K562 (cell line): ENCODE results near the gene RBMS1. TPM values are rescaled to one million over a fixed set of nuclear protein-coding genes. Genes with fewer than 3 reads are reported as not detected.

Source experiments
- ATAC-seq: fragments of 200-7000 bp; cut with Tn5 transposase; 3 replicates; pipeline ENCODE4 v1.9.1; 2020; ENCODE audit warnings: moderate library complexity
- BruUV-seq: library from RNA; stranded (reverse); fragments of 400-500 nt; replicated peaks from 2 replicates; lab custom pipeline; 2021; lab: Mats Ljungman, UMichigan
- CTCF ChIA-PET: fragments of 300-600 bp; formaldehyde crosslinking; extraction: SDS; loops from one replicate; lab custom pipeline; 2021; ENCODE audit warnings: low intra/inter-chr PET ratio; lab: Yijun Ruan, JAX
- POLR2A ChIA-PET: fragments of 300-600, 350-650 bp; sonication (Branson Sonifier 250); formaldehyde crosslinking; extraction: SDS; loops from one replicate; lab custom pipeline; 2021; ENCODE audit warnings: antibody characterized with exemption, inconsistent platforms; lab: Yijun Ruan, JAX
- DNase-seq, 4 experiments: peaks; one replicate each; pipeline versions ENCODE4 v3.0.0 to v3.0.0-alpha.2; 2011 to 2018; ENCODE audit warnings: low spot score in 3 of 4, mixed read lengths in 3 of 4; ENCODE audit errors: extremely low read depth in 1 of 4
- FAIRE-seq: peaks from 2 replicates; lab custom pipeline; 2011; peaks lifted over from hg19 to GRCh38; lab: Jason Lieb, UNC
- H2AFZ ChIP-seq: 2 replicates; pipeline ENCODE4 v1.6.0; 2011; ENCODE audit warnings: low read depth, low read length, control low read depth, inconsistent platforms
- H3K27ac ChIP-seq: fragments of 200-600 bp; 3 replicates; pipeline ENCODE4 v1.8.0; 2011; ENCODE audit warnings: low read depth, mild to moderate bottlenecking, control low read depth, inconsistent platforms, low read length, moderate library complexity, mixed read lengths; ENCODE audit errors: extremely low read depth
- H3K27me3 ChIP-seq, 2 experiments: fragments of 300-600 bp in 1 of 2; 2 replicates in 1 of 2; 3 replicates in 1 of 2; pipeline versions ENCODE4 v1.6.0 to v1.8.0; 2011; ENCODE audit warnings: inconsistent platforms in 2 of 2, low read length in 2 of 2, mild to moderate bottlenecking in 1 of 2, mixed read lengths in 1 of 2, moderate library complexity in 1 of 2; ENCODE audit not compliant: control insufficient read depth in 2 of 2, insufficient read depth in 2 of 2
- H3K36me3 ChIP-seq: fragments of 300-600 bp; 3 replicates; pipeline ENCODE4 v1.8.0; 2011; ENCODE audit warnings: mild to moderate bottlenecking, low read length, inconsistent platforms; ENCODE audit not compliant: control insufficient read depth, insufficient read depth
- H3K4me1 ChIP-seq, 2 experiments: fragments of 200-600 bp in 1 of 2; replicated peaks in 1 of 2; 2 replicates in 1 of 2; 3 replicates in 1 of 2; pipeline versions ENCODE4 v1.5.1 to v1.8.0; 2011; ENCODE audit warnings: inconsistent platforms in 2 of 2, low read length in 2 of 2, mild to moderate bottlenecking in 1 of 2, mixed read lengths in 1 of 2, moderate library complexity in 1 of 2; ENCODE audit not compliant: control insufficient read depth in 2 of 2, insufficient read depth in 2 of 2
- H3K4me2 ChIP-seq: 2 replicates; pipeline ENCODE4 v1.6.1; 2011; ENCODE audit warnings: low read length, control low read depth, inconsistent platforms, mixed read lengths; ENCODE audit not compliant: insufficient read depth
- H3K4me3 ChIP-seq: fragments of 200-600 bp; sonication (generic), shearing (Covaris generic); 2 replicates; pipeline ENCODE4 v1.5.1; 2016; ENCODE audit warnings: control low read depth, inconsistent platforms
- H3K79me2 ChIP-seq: fragments of 200-600 bp; 3 replicates; pipeline ENCODE4 v1.8.0; 2011; ENCODE audit warnings: low read length, inconsistent platforms; ENCODE audit not compliant: control insufficient read depth, insufficient read depth
- H3K9ac ChIP-seq, 2 experiments: 2 replicates each; pipeline versions ENCODE4 v1.6.0 to v1.6.1; 2011; ENCODE audit warnings: low read depth in 2 of 2, low read length in 2 of 2, control low read depth in 1 of 2, inconsistent platforms in 1 of 2, mild to moderate bottlenecking in 1 of 2, mixed read lengths in 1 of 2; ENCODE audit not compliant: insufficient read depth in 1 of 2
- H3K9me1 ChIP-seq: one replicate; pipeline ENCODE4 v1.6.0; 2011; ENCODE audit warnings: inconsistent platforms, mild to moderate bottlenecking, low read length, moderate library complexity; ENCODE audit not compliant: control insufficient read depth, insufficient read depth
- H3K9me3 ChIP-seq: replicated peaks from 2 replicates; pipeline ENCODE4 v1.5.1; 2011; ENCODE audit warnings: low read depth, low read length, inconsistent platforms; ENCODE audit not compliant: control insufficient read depth, insufficient read depth
- H4K20me1 ChIP-seq: replicated peaks from 2 replicates; pipeline ENCODE4 v1.6.1; 2011; ENCODE audit warnings: low read length, inconsistent platforms, mixed read lengths; ENCODE audit not compliant: control insufficient read depth, insufficient read depth
- BCL6 ChIP-seq: fragments of 250-450 bp; sonication (Bioruptor Pico); IDR thresholded peaks from 2 replicates; pipeline ENCODE4 v1.4.0; 2020
- JUND ChIP-seq, 2 experiments: IDR thresholded peaks; 2 replicates in 1 of 2; 3 replicates in 1 of 2; pipeline ENCODE4 v1.6.1; 2011; ENCODE audit warnings: borderline replicate concordance in 2 of 2, low read depth in 2 of 2, low read length in 2 of 2, improper control_type of control experiment in 1 of 2, missing biosample characterization in 1 of 2, missing genetic modification characterization in 1 of 2, missing genetic modification reagents in 1 of 2
- PYGO2 ChIP-seq: fragments of 450-650 bp; IDR thresholded peaks from 2 replicates; pipeline ENCODE4 v1.6.1; 2016; ENCODE audit warnings: mild to moderate bottlenecking, missing genetic modification characterization, moderate library complexity, missing compliant biosample characterization
- SIN3A ChIP-seq, 2 experiments: fragments of 150-350 bp in 1 of 2; IDR thresholded peaks; 2 replicates each; pipeline ENCODE4 v1.6.1; 2011 to 2016; ENCODE audit warnings: borderline replicate concordance in 2 of 2, low read depth in 2 of 2, low read length in 2 of 2, mild to moderate bottlenecking in 2 of 2, moderate library complexity in 2 of 2; ENCODE audit not compliant: control insufficient read depth in 1 of 2
- SMARCA5 ChIP-seq: fragments of 450-650 bp; IDR thresholded peaks from 2 replicates; pipeline ENCODE4 v1.6.1; 2016
- THRB ChIP-seq: fragments of 450-650 bp; formaldehyde crosslinking; conservative IDR thresholded peaks from 2 replicates; pipeline ENCODE4 v1.4.0; 2022; ENCODE audit warnings: mild to moderate bottlenecking, missing genetic modification characterization
- ZNF239 ChIP-seq: fragments of 250-450 bp; sonication (Bioruptor Pico); IDR thresholded peaks from 2 replicates; pipeline ENCODE4 v1.4.0; 2020; ENCODE audit warnings: mild to moderate bottlenecking
- ZNF347 ChIP-seq: fragments of 450-650 bp; formaldehyde crosslinking; IDR thresholded peaks from 2 replicates; pipeline ENCODE4 v1.4.0; 2020; ENCODE audit warnings: low read depth, mild to moderate bottlenecking, moderate library complexity
- ZNF395 ChIP-seq: fragments of 200-800 bp; sonication (Bioruptor generic); IDR thresholded peaks from 2 replicates; pipeline ENCODE4 v1.6.1; 2017; ENCODE audit warnings: missing genetic modification characterization, missing compliant biosample characterization
- ZNF830 ChIP-seq: fragments of 250-450 bp; sonication (Bioruptor Pico); IDR thresholded peaks from 2 replicates; pipeline ENCODE4 v1.5.0; 2021; ENCODE audit warnings: mild to moderate bottlenecking
- WGBS: fragments of 100-300 bp; shearing (Covaris generic); methylation state at CpG from one replicate; pipeline ENCODE4 v1.1.6; 2016; ENCODE audit warnings: low coverage, mixed read lengths; ENCODE audit not compliant: insufficient coverage; ENCODE audit errors: missing lambda C conversion rate; 5-methylcytosine and 5-hydroxymethylcytosine counted together
- in situ Hi-C: fragments of 300-500 bp; cut with MboI; formaldehyde crosslinking; loops from 4 replicates; pipeline ENCODE4 v1.15.0; 2018; ENCODE audit warnings: inconsistent platforms, mixed read lengths
- intact Hi-C: fragments of 100-400 bp; cut with micrococcal nuclease; formaldehyde crosslinking; loops from 2 replicates; pipeline ENCODE4 v1.14.2; 2022
- polyA plus RNA-seq, 8 experiments: library from polyadenylated mRNA; depleted of rRNA in 4 of 8; stranded (reverse) in 5 of 8; unstranded in 3 of 8; fragments of >200 nt; fragmentation: Nextera tagmentation in 2 of 8; fragmentation: Illumina TruSeq in 1 of 8; extraction: Ambion mirVana in 2 of 8; extraction: Trizol in 1 of 8; gene quantifications; 2 replicates each; pipeline versions ENCODE4 v1.2.1 to v1.2.3, GENCODE V29; 2011 to 2014; ENCODE audit warnings: inconsistent platforms in 1 of 8, missing spikeins in 1 of 8
- total RNA-seq, 7 experiments: library from RNA; depleted of rRNA in 6 of 7; stranded (reverse); fragments of >200 nt in 6 of 7; fragmentation: Illumina TruSeq in 2 of 7; extraction: Trizol in 2 of 7; gene quantifications; 2 replicates each; pipeline versions ENCODE4 v1.2.1 to v1.2.3, GENCODE V29; 2011 to 2021; ENCODE audit warnings: low replicate concordance in 1 of 7

The RBMS1 gene
- total and polyA plus RNA-seq, 9 of the 15 experiments (the other 6 are each of a cell fraction or from before 2014, with no cell fraction given) = 0.04 to 0.31 (median 0.09) TPM; not detected in 6

- WGBS = 2% methylated on average over 3 of the region's 3 CpGs
- no peak for DNase-seq
- no peaks in the 10 kb centered on the region for H3K9me3 ChIP-seq
- POLR2A ChIA-PET = no interaction called here
- no TSS peak for BruUV-seq
- in situ Hi-C loops = no loop called here
- H3K27me3 ChIP-seq = no peaks in the 10 kb centered on the region
- no peaks in the 10 kb centered on the region for H3K79me2 ChIP-seq
- H3K36me3 ChIP-seq = no peaks in the 10 kb centered on the region
- H3K9me1 ChIP-seq = no peaks in the 10 kb centered on the region
- no peaks in the 10 kb centered on the region for H4K20me1 ChIP-seq
- H3K4me1 ChIP-seq = no peaks in the 10 kb centered on the region
- TF ChIP-seq PYGO2 (no peak), ZNF347 (no peak)
- intact Hi-C loops = no loop called here
- H3K27ac ChIP-seq = no peak overlapping the region
- H2AFZ ChIP-seq = no peak overlapping the region
- H3K4me3 ChIP-seq = no peak overlapping the region
- ATAC-seq = no peak
- no peak for FAIRE-seq
- CTCF ChIA-PET = no interaction called here
- no peak overlapping the region for H3K9ac ChIP-seq
- H3K4me2 ChIP-seq = no peak overlapping the region
These were observed 73.7 kb downstream of the RBMS1 start for GRCh38 chr2:160419776-160420505.

- Histone ChIP-seq H2AFZ (no peak overlapping the region), H3K4me1 (no peaks in the 10 kb centered on the region), H3K27ac (no peak overlapping the region), H3K4me3 (no peak overlapping the region), H3K27me3 (no peaks in the 10 kb centered on the region), H3K79me2 (no peaks in the 10 kb centered on the region), H3K9me1 (no peaks in the 10 kb centered on the region), H3K4me2 (no peak overlapping the region), H3K36me3 (no peaks in the 10 kb centered on the region), H3K9ac (no peak overlapping the region), H3K9me3 (no peaks in the 10 kb centered on the region), H4K20me1 (no peaks in the 10 kb centered on the region)
- POLR2A ChIA-PET = no interaction called here
- 0% methylated on average over 1 of the region's 1 CpG for WGBS
- in situ Hi-C loops = no loop called here
- FAIRE-seq = no peak
- no TSS peak for BruUV-seq
- no peak for ATAC-seq
- no peak for DNase-seq
- CTCF ChIA-PET = no interaction called here
- intact Hi-C loops = no loop called here
- TF ChIP-seq ZNF395 (CRISPR knock-in tag) (no peak), THRB (CRISPR knock-in tag) (no peak), BCL6 (CRISPR knock-in tag) (no peak), ZNF830 (CRISPR knock-in tag) (no peak), JUND (IDR thresholded peaks at IDR 0.05; ENCODE audit: borderline replicate concordance, low read depth, low read length) (no peak), JUND (tag; IDR thresholded peaks at IDR 0.05; ENCODE audit: borderline replicate concordance, low read depth, low read length) (no peak), SIN3A (IDR thresholded peaks at IDR 0.05; ENCODE audit: borderline replicate concordance in 2 of 2, control insufficient read depth in 1 of 2, low read depth in 2 of 2, low read length in 2 of 2) (no peak), SMARCA5 (no peak), ZNF239 (CRISPR knock-in tag) (no peak)
These were observed 74.8 kb downstream of the RBMS1 start for GRCh38 chr2:160418853-160419252.
